Measurements from ENCODE around the gene LRRC4C. TPM values are rescaled to one million over a fixed set of nuclear protein-coding genes. Genes with fewer than 3 reads are reported as not detected.

LRRC4C gene
- total RNA-seq, 2 donors from 2014 or later = 1.3 TPM; not detected in 1

DNA sequence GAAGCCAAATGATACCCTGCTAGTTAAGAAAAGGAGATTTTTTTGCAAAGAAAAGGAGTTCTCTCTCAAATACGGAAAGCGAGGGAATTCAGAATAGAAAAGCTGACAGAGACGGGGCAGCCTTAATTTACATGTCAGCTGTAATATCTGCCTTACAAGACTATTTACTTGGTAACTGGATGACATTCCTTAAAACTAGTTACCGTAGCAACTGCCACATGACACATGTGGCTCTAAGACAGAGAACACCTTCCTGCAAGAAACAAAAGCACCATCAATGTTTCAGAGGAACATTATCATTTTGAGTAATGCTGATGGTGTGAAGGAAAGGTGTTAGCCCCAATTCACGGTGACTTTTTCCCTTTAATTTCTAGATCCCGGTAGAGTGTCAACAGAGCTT lies 222.1 kb downstream of the LRRC4C start:
- TF ChIP-seq, protein P1, sequence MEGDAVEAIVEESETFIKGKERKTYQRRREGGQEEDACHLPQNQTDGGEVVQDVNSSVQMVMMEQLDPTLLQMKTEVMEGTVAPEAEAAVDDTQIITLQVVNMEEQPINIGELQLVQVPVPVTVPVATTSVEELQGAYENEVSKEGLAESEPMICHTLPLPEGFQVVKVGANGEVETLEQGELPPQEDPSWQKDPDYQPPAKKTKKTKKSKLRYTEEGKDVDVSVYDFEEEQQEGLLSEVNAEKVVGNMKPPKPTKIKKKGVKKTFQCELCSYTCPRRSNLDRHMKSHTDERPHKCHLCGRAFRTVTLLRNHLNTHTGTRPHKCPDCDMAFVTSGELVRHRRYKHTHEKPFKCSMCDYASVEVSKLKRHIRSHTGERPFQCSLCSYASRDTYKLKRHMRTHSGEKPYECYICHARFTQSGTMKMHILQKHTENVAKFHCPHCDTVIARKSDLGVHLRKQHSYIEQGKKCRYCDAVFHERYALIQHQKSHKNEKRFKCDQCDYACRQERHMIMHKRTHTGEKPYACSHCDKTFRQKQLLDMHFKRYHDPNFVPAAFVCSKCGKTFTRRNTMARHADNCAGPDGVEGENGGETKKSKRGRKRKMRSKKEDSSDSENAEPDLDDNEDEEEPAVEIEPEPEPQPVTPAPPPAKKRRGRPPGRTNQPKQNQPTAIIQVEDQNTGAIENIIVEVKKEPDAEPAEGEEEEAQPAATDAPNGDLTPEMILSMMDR (IDR thresholded peaks at IDR 0.05) = no peak
- TF ChIP-seq POLR2A (IDR thresholded peaks at IDR 0.05) = no peak
- ATAC-seq (no peak), DNase-seq (no peak)
- intact Hi-C loops (cut with DNase I) = no loop called here
- Histone ChIP-seq H3K9me3 (no peaks in the 10 kb centered on the region), H3K27ac (no peak overlapping the region), H3K36me3 (replicated peaks in 1 of 2; ENCODE audit: insufficient read depth in 1 of 2, low read depth in 2 of 2) (no peaks in the 10 kb centered on the region), H3K27me3 (no peaks in the 10 kb centered on the region), H3K4me3 (no peak overlapping the region), H3K4me1 (no peaks in the 10 kb centered on the region)
- 28 to 32% methylated on average over 6 of the region's 6 CpGs for WGBS, 2 donors

DNA sequence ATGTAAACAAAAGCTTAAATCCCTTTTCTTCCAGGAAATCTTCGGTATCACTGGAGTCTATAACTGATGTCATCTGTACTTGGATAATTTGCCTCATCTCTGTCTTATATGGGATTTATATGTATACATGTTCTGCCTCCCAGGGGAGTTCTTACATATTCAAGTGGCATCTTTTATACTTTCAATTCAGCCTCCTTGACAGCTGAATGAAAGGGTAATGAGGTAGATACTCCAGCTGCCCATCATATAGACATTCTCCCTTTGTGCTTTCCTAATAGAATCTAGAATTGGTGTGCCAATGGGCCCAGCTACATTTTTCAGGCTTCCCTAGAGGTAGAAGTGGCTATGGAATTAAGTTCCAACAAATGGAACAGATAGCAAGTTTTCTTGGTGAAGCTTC lies 223.8 kb downstream of the LRRC4C start:
- intact Hi-C loops (cut with DNase I) = no loop called here
- no peaks in the 10 kb centered on the region for H3K4me1 ChIP-seq
- no peaks in the 10 kb centered on the region for H3K36me3 ChIP-seq (replicated peaks in 1 of 2; ENCODE audit: insufficient read depth in 1 of 2, low read depth in 2 of 2)
- no peaks in the 10 kb centered on the region for H3K27me3 ChIP-seq
- H3K27ac ChIP-seq = no peak overlapping the region
- DNase-seq = no peak
- TF ChIP-seq, protein P1 (IDR thresholded peaks at IDR 0.05) = no peak
- no peak for TF ChIP-seq POLR2A (IDR thresholded peaks at IDR 0.05)
- ATAC-seq = no peak
- no peaks in the 10 kb centered on the region for H3K9me3 ChIP-seq
- H3K4me3 ChIP-seq = no peak overlapping the region
- WGBS, 2 donors = 66 to 74% methylated on average over 1 of the region's 1 CpG

DNA sequence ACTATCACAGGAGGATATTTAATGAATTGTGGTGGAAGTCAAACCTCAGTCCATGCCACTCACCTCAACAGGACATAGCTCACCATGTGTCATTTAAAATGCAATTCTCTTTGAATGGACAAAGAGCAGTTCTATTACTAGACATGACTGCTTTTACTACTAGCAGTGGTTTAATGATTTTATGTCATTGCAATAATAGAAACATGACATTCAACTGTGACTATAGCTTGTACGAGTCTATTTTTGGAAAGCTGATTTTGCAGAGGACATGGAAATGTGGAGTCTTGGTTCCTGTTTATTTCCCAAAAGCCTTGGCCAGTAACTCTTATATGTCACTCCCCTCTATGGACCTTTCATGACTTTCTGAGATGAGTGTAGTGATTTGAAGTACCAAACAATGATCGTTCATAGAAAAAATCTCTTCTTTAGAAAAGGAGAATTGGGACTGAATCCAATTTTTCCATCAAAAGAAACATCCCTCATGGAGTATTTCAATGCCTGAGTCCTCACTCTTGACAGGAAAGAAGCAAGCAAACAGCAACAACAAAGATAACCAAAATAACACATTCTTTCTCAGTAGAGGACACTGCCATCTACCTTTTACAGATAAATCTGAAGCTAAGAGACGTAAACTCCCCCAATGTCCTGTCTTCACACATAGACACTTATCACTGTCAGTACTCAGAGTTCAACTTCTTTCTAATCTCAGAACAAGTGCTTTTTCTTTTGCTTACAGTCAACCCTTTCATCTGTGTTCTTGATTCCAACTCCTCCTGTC lies 233.4 kb downstream of the LRRC4C start:
- Histone ChIP-seq H3K27me3 (no peaks in the 10 kb centered on the region), H3K9me3 (no peaks in the 10 kb centered on the region), H3K4me1 (no peaks in the 10 kb centered on the region), H3K4me3 (no peak overlapping the region), H3K27ac (no peak overlapping the region), H3K36me3 (replicated peaks in 1 of 2; ENCODE audit: insufficient read depth in 1 of 2, low read depth in 2 of 2) (no peaks in the 10 kb centered on the region)
- WGBS, 2 donors = 34 to 42% methylated on average over 3 of the region's 3 CpGs
- ATAC-seq (no peak), DNase-seq (no peak)
- TF ChIP-seq POLR2A (IDR thresholded peaks at IDR 0.05) = no peak
- TF ChIP-seq, protein P1 (IDR thresholded peaks at IDR 0.05) = no peak
- intact Hi-C loops (cut with DNase I) = no loop called here

DNA sequence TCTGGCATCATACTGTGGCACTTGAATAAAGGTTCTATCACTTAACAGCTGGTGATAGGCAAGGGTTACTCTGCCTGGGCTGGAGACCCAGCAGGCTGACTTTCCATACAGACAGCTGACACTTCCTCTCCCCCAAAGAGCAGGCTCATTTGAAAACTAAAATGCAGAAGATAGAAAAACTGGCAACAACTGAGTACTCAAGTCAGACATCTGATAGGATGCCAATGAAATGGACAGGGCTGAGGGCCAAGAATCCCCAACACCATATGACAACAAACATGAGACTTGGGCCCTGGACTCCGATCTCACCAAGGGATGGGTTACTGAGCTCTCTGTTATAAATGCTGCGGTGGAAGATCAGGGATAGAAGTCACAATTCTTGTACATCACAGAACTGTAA lies 237.2 kb downstream of the LRRC4C start:
- no peak overlapping the region for H3K4me3 ChIP-seq
- no peak for ATAC-seq
- DNase-seq = no peak
- intact Hi-C loops (cut with DNase I) = no loop called here
- no peak overlapping the region for H3K27ac ChIP-seq
- H3K27me3 ChIP-seq = no peaks in the 10 kb centered on the region
- H3K9me3 ChIP-seq = no peaks in the 10 kb centered on the region
- no peaks in the 10 kb centered on the region for H3K4me1 ChIP-seq
- H3K36me3 ChIP-seq (replicated peaks in 1 of 2; ENCODE audit: insufficient read depth in 1 of 2, low read depth in 2 of 2) = no peaks in the 10 kb centered on the region
- TF ChIP-seq POLR2A (IDR thresholded peaks at IDR 0.05) = no peak
- TF ChIP-seq, protein P1 (IDR thresholded peaks at IDR 0.05) = no peak
- WGBS, 2 donors = 51 to 92% methylated on average over 2 of the region's 2 CpGs

DNA sequence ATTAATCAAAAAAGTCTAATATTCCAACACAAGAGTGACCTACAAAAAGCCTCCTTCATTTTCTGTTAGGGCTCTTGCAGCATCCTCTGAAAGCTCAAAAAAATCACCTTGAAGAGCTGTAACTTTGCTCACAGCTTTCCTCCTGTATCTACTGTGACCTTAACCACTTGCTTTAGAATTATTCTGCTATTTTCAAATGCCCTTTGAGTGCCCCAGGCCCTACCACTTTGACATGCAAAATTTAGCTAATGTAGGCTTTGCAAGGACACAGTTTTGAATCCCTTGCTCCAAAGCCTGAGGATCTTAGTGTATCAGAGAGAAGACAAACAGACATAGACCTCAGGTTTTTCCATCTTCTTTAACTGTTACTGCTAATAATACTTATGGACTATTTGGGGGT lies 253.1 kb downstream of the LRRC4C start:
- DNase-seq (no peak), ATAC-seq (no peak)
- H3K4me1 ChIP-seq = no peaks in the 10 kb centered on the region
- H3K27me3 ChIP-seq = no peaks in the 10 kb centered on the region
- TF ChIP-seq, protein P1 (IDR thresholded peaks at IDR 0.05) = no peak
- TF ChIP-seq POLR2A (IDR thresholded peaks at IDR 0.05) = no peak
- H3K9me3 ChIP-seq = no peaks in the 10 kb centered on the region
- H3K27ac ChIP-seq = no peak overlapping the region
- intact Hi-C loops (cut with DNase I) = no loop called here
- H3K36me3 ChIP-seq (replicated peaks in 1 of 2; ENCODE audit: insufficient read depth in 1 of 2, low read depth in 2 of 2) = no peaks in the 10 kb centered on the region
- H3K4me3 ChIP-seq = no peak overlapping the region
